ENCODE data around the gene CD2.

DNA sequence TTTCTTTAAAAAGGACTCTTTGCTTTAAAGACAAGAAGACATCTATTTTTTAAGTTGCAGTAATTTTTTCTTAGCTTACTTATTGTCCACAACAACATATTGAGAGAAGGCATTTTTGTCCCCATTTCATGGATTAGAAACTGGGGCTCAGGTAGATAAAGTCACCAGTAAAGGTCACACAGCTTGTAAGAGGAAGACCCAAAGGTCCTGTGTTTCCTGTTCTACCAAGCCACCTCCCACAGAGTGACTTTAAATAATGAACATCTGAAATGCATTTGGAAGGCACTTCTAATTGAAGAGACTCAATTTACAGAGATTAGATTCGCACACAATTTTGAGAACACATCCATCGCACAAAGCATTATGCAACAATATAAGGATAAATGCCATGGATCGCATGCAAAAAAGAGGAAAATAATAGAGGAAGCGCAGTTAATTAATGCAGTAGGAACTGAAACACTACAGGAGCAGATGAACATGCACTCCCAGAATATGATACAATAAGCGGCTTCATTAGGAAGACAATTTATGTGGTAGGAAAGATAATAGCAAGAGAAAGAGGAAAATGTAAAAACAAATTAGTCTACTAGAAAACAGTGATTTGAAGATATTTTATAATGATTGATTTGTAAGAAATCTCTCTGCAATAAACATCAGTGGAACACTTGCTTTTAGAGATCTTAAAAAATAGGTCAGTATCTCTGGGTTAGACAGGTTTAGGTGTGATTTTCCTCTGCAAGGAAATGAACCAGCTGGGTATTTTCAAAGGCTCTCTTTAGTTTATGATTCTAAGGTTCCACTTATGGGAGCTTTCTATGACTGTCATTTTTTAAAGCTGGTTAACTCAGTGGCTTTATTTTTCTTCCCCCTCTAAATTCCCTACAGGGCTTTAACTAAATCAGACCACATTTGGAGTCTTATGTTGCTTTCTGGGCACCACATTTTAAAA lies 27.1 kb upstream of the CD2 start:
- TF ChIP-seq EZH2 (IDR thresholded peaks at IDR 0.05; ENCODE audit: low read depth, low read length, severe bottlenecking) (no peak), POLR2A (IDR thresholded peaks at IDR 0.05; ENCODE audit: control extremely low read depth in 1 of 2, low read depth in 2 of 2, low read length in 2 of 2) (no peak), PHF8 (conservative IDR thresholded peaks at IDR 0.05; ENCODE audit: low read depth, low read length) (no peak), POLR2AphosphoS5 (IDR thresholded peaks at IDR 0.05; ENCODE audit: low read depth, low read length) (no peak), CTCF (IDR thresholded peaks at IDR 0.05; ENCODE audit: control extremely low read depth in 1 of 3, insufficient read depth in 1 of 3, low read depth in 1 of 3, low read length in 3 of 3) (no peak), MAX (IDR thresholded peaks at IDR 0.05) (no peak), RFX5 (IDR thresholded peaks at IDR 0.05; ENCODE audit: borderline replicate concordance, low read depth, low read length) (no peak), EP300 (IDR thresholded peaks at IDR 0.05; ENCODE audit: borderline replicate concordance in 1 of 2, low read depth in 2 of 2, low read length in 2 of 2) (no peak), GABPA (IDR thresholded peaks at IDR 0.05; ENCODE audit: borderline replicate concordance, insufficient read depth, low read length) (no peak), ASH2L (IDR thresholded peaks at IDR 0.05; ENCODE audit: low read length) (no peak), USF2 (IDR thresholded peaks at IDR 0.05; ENCODE audit: low read length) (no peak), EGR1 (IDR thresholded peaks at IDR 0.05; ENCODE audit: borderline replicate concordance, low read depth, low read length) (no peak), RXRA (IDR thresholded peaks at IDR 0.05; ENCODE audit: insufficient read depth, low read depth, low read length) (no peak)

Data from H1 (cell line).